A549 (cell line): ENCODE results near the gene COX6A1. TPM values are rescaled to one million over a fixed set of nuclear protein-coding genes. Genes with fewer than 3 reads are reported as not detected.

Experiments
- ATAC-seq, 2 experiments: fragments of 200-7000 bp in 1 of 2; fragments of >200 bp in 1 of 2; cut with Nextera tagmentation in 1 of 2; cut with Tn5 transposase in 1 of 2; 3 replicates each; pipeline versions ENCODE4 v1.8.0 to v1.9.1; 2018 to 2020; ENCODE audit warnings: mild to moderate bottlenecking in 1 of 2, moderate library complexity in 1 of 2
- CTCF ChIA-PET: fragments of 300-600 bp; sonication (Branson Sonifier 250); formaldehyde crosslinking; extraction: SDS; loops from one replicate; lab custom pipeline; 2021; ENCODE audit warnings: antibody characterized with exemption, inconsistent platforms; lab: Yijun Ruan, JAX
- POLR2A ChIA-PET: fragments of 350-600 bp; formaldehyde crosslinking; extraction: SDS; loops from one replicate; lab custom pipeline; 2021; ENCODE audit warnings: antibody characterized with exemption, inconsistent platforms; lab: Yijun Ruan, JAX
- DNase-seq, 2 experiments: peaks; one replicate each; pipeline versions ENCODE4 v3.0.0 to v3.0.0-alpha.2; 2011 to 2016; ENCODE audit warnings: low read depth in 1 of 2, low spot score in 1 of 2
- FAIRE-seq: peaks from 2 replicates; lab custom pipeline; 2011; peaks lifted over from hg19 to GRCh38; lab: Jason Lieb, UNC
- H3K27ac ChIP-seq, 2 experiments: fragments of >200 bp; sonication (Bioruptor Twin); formaldehyde crosslinking; 3 replicates each; pipeline ENCODE4 v1.5.1; 2016 to 2017
- H3K4me1 ChIP-seq: fragments of >200 bp; sonication (Bioruptor Twin); formaldehyde crosslinking; 3 replicates; pipeline ENCODE4 v1.6.1; 2016
- H3K4me2 ChIP-seq: fragments of >200 bp; sonication (Bioruptor Twin); formaldehyde crosslinking; 3 replicates; pipeline ENCODE4 v1.6.1; 2016
- H3K4me3 ChIP-seq: fragments of >200 bp; sonication (Bioruptor Twin); formaldehyde crosslinking; 3 replicates; pipeline ENCODE4 v1.5.1; 2016
- H3K9me3 ChIP-seq: fragments of >200 bp; sonication (Bioruptor Twin); formaldehyde crosslinking; 3 replicates; pipeline ENCODE4 v1.6.1; 2016
- ATOH8 ChIP-seq: fragments of 250-450 bp; sonication (Bioruptor Pico); IDR thresholded peaks from 2 replicates; pipeline ENCODE4 v1.5.0; 2020; ENCODE audit warnings: low read depth, mild to moderate bottlenecking, moderate library complexity
- BHLHE40 ChIP-seq: IDR thresholded peaks from 2 replicates; pipeline ENCODE4 v1.6.1; 2012; ENCODE audit warnings: low read depth, low read length, inconsistent platforms
- CEBPB ChIP-seq, 2 experiments: fragments of >200 bp in 1 of 2; sonication (Bioruptor Twin) in 1 of 2; formaldehyde crosslinking in 1 of 2; IDR thresholded peaks; 2 replicates each; pipeline ENCODE4 v1.6.1; 2012 to 2016
- EHF ChIP-seq: fragments of 250-450 bp; sonication (Bioruptor Pico); IDR thresholded peaks from 2 replicates; pipeline ENCODE4 v1.5.0; 2020; ENCODE audit warnings: mild to moderate bottlenecking
- ESRRA ChIP-seq: fragments of 150-350 bp; IDR thresholded peaks from 2 replicates; pipeline ENCODE4 v1.6.1; 2014; ENCODE audit warnings: mild to moderate bottlenecking, low read length, borderline replicate concordance
- FOSB ChIP-seq: fragments of 250-450 bp; sonication (Bioruptor Pico); IDR thresholded peaks from 2 replicates; pipeline ENCODE4 v1.5.0; 2020; ENCODE audit warnings: mild to moderate bottlenecking, moderate library complexity
- FOXS1 ChIP-seq: fragments of 250-450 bp; sonication (Bioruptor Pico); IDR thresholded peaks from 2 replicates; pipeline ENCODE4 v1.5.0; 2020; ENCODE audit warnings: mild to moderate bottlenecking, moderate library complexity
- HDAC2 ChIP-seq: fragments of 200-600 bp; sonication (generic); IDR thresholded peaks from 2 replicates; pipeline ENCODE4 v1.6.1; 2016
- JUN ChIP-seq, 2 experiments: fragments of >200 bp; sonication (Bioruptor Twin); formaldehyde crosslinking; IDR thresholded peaks; 2 replicates in 1 of 2; 3 replicates in 1 of 2; pipeline ENCODE4 v1.6.1; 2016 to 2017
- JUNB ChIP-seq: fragments of >200 bp; sonication (Bioruptor Twin); formaldehyde crosslinking; IDR thresholded peaks from 2 replicates; pipeline ENCODE4 v1.6.1; 2016
- KDM1A ChIP-seq: fragments of 200-600 bp; sonication (generic); IDR thresholded peaks from 2 replicates; pipeline ENCODE4 v1.6.1; 2016; ENCODE audit warnings: low read depth, mild to moderate bottlenecking
- MAFK ChIP-seq: fragments of 450-650 bp; IDR thresholded peaks from 2 replicates; pipeline ENCODE4 v1.6.1; 2014; ENCODE audit not compliant: partially characterized antibody
- MAX ChIP-seq: IDR thresholded peaks from 2 replicates; pipeline ENCODE4 v1.6.1; 2012
- PHF8 ChIP-seq: fragments of 200-600 bp; sonication (generic); IDR thresholded peaks from 2 replicates; pipeline ENCODE4 v1.6.1; 2016; ENCODE audit warnings: low read depth, mild to moderate bottlenecking, antibody characterized with exemption, moderate library complexity, borderline replicate concordance
- RAD21 ChIP-seq, 2 experiments: fragments of >200 bp in 1 of 2; sonication (Bioruptor Twin) in 1 of 2; formaldehyde crosslinking in 1 of 2; IDR thresholded peaks in 1 of 2; conservative IDR thresholded peaks in 1 of 2; 2 replicates in 1 of 2; 3 replicates in 1 of 2; pipeline ENCODE4 v1.6.1; 2012 to 2018; ENCODE audit warnings: inconsistent platforms in 1 of 2
- RCOR1 ChIP-seq: fragments of 150-350 bp; IDR thresholded peaks from 2 replicates; pipeline ENCODE4 v1.6.1; 2014; ENCODE audit warnings: antibody characterized with exemption, low read length, low read depth
- SMC3 ChIP-seq: fragments of >200 bp; sonication (Bioruptor Twin); formaldehyde crosslinking; IDR thresholded peaks from 3 replicates; pipeline ENCODE4 v1.6.1; 2018; ENCODE audit warnings: inconsistent platforms
- SREBF2 ChIP-seq: fragments of 450-650 bp; IDR thresholded peaks from 2 replicates; pipeline ENCODE4 v1.6.1; 2014; ENCODE audit warnings: mild to moderate bottlenecking, moderate library complexity
- TP53 ChIP-seq: fragments of 250-450 bp; sonication (Bioruptor Pico); IDR thresholded peaks from 2 replicates; pipeline ENCODE4 v1.5.0; 2021; ENCODE audit warnings: mild to moderate bottlenecking, moderate library complexity
- ZFP36 ChIP-seq: fragments of 450-650 bp; IDR thresholded peaks from 2 replicates; pipeline ENCODE4 v1.6.1; 2014; ENCODE audit warnings: borderline replicate concordance; ENCODE audit not compliant: partially characterized antibody
- WGBS: methylation state at CpG from one replicate; pipeline ENCODE4 v1.1.6; 2017; ENCODE audit errors: missing lambda C conversion rate; 5-methylcytosine and 5-hydroxymethylcytosine counted together
- polyA plus RNA-seq, 4 experiments: library from polyadenylated mRNA; depleted of rRNA in 3 of 4; stranded (reverse); fragments of >200 nt; fragmentation: RNase III in 1 of 4; extraction: RNeasy Plus Mini Kit Qiagen cat#74134 plus additional on column Dnase treatment in 1 of 4; gene quantifications; 2 replicates in 3 of 4; 3 replicates in 1 of 4; pipeline ENCODE4 v1.2.3, GENCODE V29; 2011 to 2017
- TF ChIP-seq, protein P1 (sequence below): fragments of 150-350 bp; IDR thresholded peaks from 2 replicates; pipeline ENCODE4 v1.6.1; 2014; ENCODE audit warnings: low read depth, mild to moderate bottlenecking, low read length

The COX6A1 gene
- polyA plus RNA-seq, 2 of the 4 experiments (the other 2 are of a cell fraction) = 759 to 948 TPM

GRCh38 chr12:120390540-120391120, 47.3 kb upstream of the COX6A1 start:
- H3K9me3 ChIP-seq = no peaks in the 10 kb centered on the region
- no peak overlapping the region for H3K27ac ChIP-seq
- POLR2A ChIA-PET = interaction anchor here (1.0 kb wide), 1 partner anchor 60 kb away, joined by 3 read pairs; no protein-coding TSS in a partner anchor
- no peak for FAIRE-seq
- H3K4me3 ChIP-seq = no peak overlapping the region
- no peak for ATAC-seq
- TF ChIP-seq JUN (IDR thresholded peaks at IDR 0.05) (no peak), MAX (no peak), ESRRA (no peak), JUNB (no peak), EHF (no peak), FOSB (no peak), ZFP36 (no peak), CEBPB (IDR thresholded peaks at IDR 0.05) (no peak), TP53 (CRISPR knock-in tag) (no peak), RCOR1 (no peak), SREBF2 (no peak)
- TF ChIP-seq, all 56 proteins: peak for 0
- CTCF ChIA-PET = interaction anchor here (1.2 kb wide), 2 partner anchors 34 to 76 kb away, joined by 3 to 4 read pairs; no protein-coding TSS in a partner anchor
- peaks cover 5% of the 10 kb centered on the region; the same call in 1 of the 3 replicates for H3K4me1 ChIP-seq
- DNase-seq = no peak
- no peak overlapping the region for H3K4me2 ChIP-seq
- 94% methylated on average over 1 of the region's 1 CpG for WGBS

GRCh38 chr12:120394483-120395367, 43.2 kb upstream of the COX6A1 start:
- WGBS = 78% methylated on average over 18 of the region's 18 CpGs
- Histone ChIP-seq H3K4me3 (no peak overlapping the region), H3K9me3 (no peaks in the 10 kb centered on the region), H3K27ac (no peak overlapping the region), H3K4me1 (no peaks in the 10 kb centered on the region), H3K4me2 (no peak overlapping the region)
- ATAC-seq (peak; percentile 47 to 54; a peak in 4 of 6 replicates), FAIRE-seq (no peak), DNase-seq (no peak)
- TF ChIP-seq RAD21 (conservative IDR thresholded peaks at IDR 0.05 in 1 of 2, IDR thresholded peaks at IDR 0.05 in 1 of 2) (no peak), HDAC2 (no peak), MAFK (no peak), SMC3 (no peak), FOXS1 (CRISPR knock-in tag) (no peak), KDM1A (no peak), BHLHE40 (no peak), ATOH8 (CRISPR knock-in tag) (no peak), PHF8 (no peak)
- TF ChIP-seq, protein P1, sequence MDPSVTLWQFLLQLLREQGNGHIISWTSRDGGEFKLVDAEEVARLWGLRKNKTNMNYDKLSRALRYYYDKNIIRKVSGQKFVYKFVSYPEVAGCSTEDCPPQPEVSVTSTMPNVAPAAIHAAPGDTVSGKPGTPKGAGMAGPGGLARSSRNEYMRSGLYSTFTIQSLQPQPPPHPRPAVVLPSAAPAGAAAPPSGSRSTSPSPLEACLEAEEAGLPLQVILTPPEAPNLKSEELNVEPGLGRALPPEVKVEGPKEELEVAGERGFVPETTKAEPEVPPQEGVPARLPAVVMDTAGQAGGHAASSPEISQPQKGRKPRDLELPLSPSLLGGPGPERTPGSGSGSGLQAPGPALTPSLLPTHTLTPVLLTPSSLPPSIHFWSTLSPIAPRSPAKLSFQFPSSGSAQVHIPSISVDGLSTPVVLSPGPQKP = no peak
- ChIA-PET POLR2A (no interaction called here), CTCF (interaction anchor here (0.9 to 2.9 kb wide), 3 partner anchors 9 to 128 kb away, joined by 3 to 11 read pairs (median 4); no protein-coding TSS in a partner anchor)
